GM12801 (cell line): ENCODE measurements around the gene TMEM183A.

ENCODE experiments used
- CTCF ChIP-seq: IDR thresholded peaks from one replicate; pipeline ENCODE4 v1.5.1; 2011; ENCODE audit warnings: control low read depth; ENCODE audit not compliant: insufficient read length; ENCODE audit errors: extremely low read depth

The TMEM183A gene

GRCh38 chr1:202991112-202991511 is 16.1 kb upstream of the TMEM183A start:
- TF ChIP-seq CTCF = no peak

GRCh38 chr1:202994756-202995155 is 12.4 kb upstream of the TMEM183A start:
- no peak for TF ChIP-seq CTCF

DNA sequence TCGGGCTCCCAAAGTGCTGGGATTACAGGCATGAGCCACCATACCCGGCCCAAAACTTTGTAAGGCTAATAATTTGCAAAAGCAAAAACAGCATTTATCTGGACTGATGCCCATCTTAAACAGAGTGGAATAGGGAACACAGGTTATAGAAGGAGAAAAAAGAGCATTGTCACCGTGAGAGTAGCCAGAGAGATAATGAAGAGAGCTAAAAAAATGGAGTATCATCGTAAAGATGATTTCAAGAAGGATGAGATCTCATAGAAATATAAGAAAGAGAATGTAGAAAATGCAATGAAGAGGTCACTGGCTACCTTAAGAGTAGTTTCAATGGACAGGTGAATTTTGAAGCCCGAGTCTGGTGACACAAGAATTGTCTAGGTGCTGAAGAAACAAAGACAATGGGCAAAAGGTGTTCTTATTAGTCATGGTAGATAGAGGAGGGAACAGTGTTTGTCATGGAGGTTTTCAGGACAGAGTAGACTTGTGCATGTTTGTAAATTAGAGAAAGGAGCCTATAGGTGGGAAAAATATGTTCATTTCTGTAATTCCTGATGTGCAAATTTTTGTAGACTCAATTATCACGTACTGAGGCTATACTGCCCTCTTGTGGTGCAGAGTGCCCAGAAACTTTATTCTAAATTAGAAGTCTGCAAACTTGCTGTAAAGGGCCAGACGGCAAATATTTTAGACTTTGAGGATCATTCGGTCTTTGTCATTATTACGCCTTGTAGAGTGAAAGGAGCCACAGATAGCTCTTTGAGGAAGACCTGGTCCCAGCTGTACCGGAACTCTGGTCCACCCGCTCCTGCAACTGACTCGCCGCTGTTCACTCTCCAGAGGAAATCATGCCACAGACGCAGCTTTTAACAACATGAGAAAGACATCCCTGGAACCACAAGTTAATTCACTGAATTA is 8.1 kb upstream of the TMEM183A start:
- TF ChIP-seq CTCF = no peak

DNA sequence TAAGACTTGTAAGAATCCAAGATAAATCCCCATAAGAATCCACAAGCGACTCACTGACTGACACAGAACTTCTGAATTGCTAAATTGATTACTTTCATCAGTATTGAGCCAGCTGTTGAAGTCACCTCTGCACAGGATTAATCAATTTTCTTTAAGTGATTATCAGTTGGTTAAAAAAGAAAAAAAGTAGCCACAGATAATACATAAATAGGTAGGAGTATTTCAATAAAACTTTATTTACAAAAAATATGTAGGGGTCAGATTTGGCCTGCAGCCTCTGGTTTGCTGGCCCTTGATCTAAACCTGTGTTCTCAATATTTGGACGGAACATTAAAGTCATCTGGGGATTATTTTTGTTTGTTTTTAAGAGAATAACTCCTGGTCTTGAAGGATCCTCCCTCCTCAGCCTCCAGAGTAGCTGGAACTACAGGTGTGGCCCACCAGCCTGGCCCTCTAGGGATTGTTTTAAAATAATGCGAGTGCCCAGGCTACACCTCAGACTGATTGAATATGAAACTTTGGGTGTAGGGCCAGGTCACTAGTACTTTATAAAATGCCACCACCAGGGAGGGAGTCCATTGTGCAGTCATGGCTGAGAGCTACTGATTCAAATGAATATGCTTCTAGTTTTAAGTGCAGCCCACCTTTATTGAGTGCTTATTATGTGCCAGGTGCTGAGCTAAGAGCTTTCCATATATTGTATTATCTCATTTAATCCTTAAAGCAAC is 6.8 kb upstream of the TMEM183A start:
- no peak for TF ChIP-seq CTCF

DNA sequence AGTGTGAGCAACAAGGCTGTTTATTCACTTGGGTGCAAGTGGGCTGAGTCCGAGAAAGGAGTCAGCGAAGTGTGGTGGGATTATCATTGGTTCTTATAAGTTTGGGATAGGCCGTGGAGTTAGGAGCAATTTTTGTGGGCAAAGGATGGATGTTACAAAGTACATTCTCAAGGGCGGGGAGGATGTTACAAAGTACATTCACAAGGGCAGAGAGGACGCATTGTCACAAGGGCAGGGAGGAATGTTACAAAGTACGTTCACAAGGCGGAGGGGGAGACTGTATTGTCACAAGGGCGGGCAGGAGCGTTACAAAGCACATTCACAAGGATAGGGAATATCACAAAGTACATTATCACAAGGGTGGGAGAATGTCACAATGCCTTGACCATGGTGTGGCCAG is 5.2 kb upstream of the TMEM183A start:
- no peak for TF ChIP-seq CTCF

GRCh38 chr1:203002951-203003350 is 4.2 kb upstream of the TMEM183A start:
- no peak for TF ChIP-seq CTCF

GRCh38 chr1:203009185-203009584 is 2.0 kb downstream of the TMEM183A start:
- no peak for TF ChIP-seq CTCF
